Endothelial cell of umbilical vein (primary cell): ENCODE measurements around the gene SCUBE3. TPM values are rescaled to one million over a fixed set of nuclear protein-coding genes. Genes with fewer than 3 reads are reported as not detected.

Experiments used
- BruUV-seq: library from RNA; stranded (reverse); fragments of 400-500 nt; replicated peaks from 2 replicates; lab custom pipeline; 2021; lab: Mats Ljungman, UMichigan
- CTCF ChIA-PET: fragments of 300-600, 350-600 bp; sonication (Branson Sonifier 250); formaldehyde crosslinking; loops from one replicate; lab custom pipeline; 2021; ENCODE audit warnings: antibody characterized with exemption, inconsistent platforms; lab: Charles Lee
- POLR2A ChIA-PET: fragments of 300-600, 350-600 bp; sonication (Branson Sonifier 250); formaldehyde crosslinking; loops from one replicate; lab custom pipeline; 2021; ENCODE audit warnings: antibody characterized with exemption, inconsistent platforms; lab: Charles Lee
- DNase-seq: peaks from one replicate; pipeline ENCODE4 v3.0.0-alpha.2; 2011; ENCODE audit warnings: low read depth, low spot score
- FAIRE-seq: peaks from 2 replicates; lab custom pipeline; 2011; peaks lifted over from hg19 to GRCh38; lab: Jason Lieb, UNC
- H2AFZ ChIP-seq: 2 replicates; pipeline ENCODE4 v1.6.0; 2012; ENCODE audit warnings: low read depth, low read length, control low read depth, inconsistent platforms
- H3K27ac ChIP-seq: 2 replicates; pipeline ENCODE4 v1.5.1; 2011; ENCODE audit warnings: low read depth, mild to moderate bottlenecking, control low read depth, low read length, moderate library complexity; ENCODE audit not compliant: insufficient read depth
- H3K27me3 ChIP-seq, 2 experiments: 2 replicates each; pipeline versions ENCODE4 v1.6.0 to v1.6.1; 2011; ENCODE audit warnings: low read length in 2 of 2, mixed read lengths in 1 of 2; ENCODE audit not compliant: control insufficient read depth in 2 of 2, insufficient read depth in 2 of 2
- H3K36me3 ChIP-seq, 2 experiments: 2 replicates in 1 of 2; 3 replicates in 1 of 2; pipeline ENCODE4 v1.5.1; 2011; ENCODE audit warnings: low read length in 2 of 2, mild to moderate bottlenecking in 1 of 2, moderate library complexity in 1 of 2; ENCODE audit not compliant: control insufficient read depth in 2 of 2, insufficient read depth in 2 of 2; ENCODE audit errors: extremely low read depth in 1 of 2
- H3K4me1 ChIP-seq: 3 replicates; pipeline ENCODE4 v1.5.1; 2011; ENCODE audit warnings: mild to moderate bottlenecking, low read length; ENCODE audit not compliant: control insufficient read depth, insufficient read depth; ENCODE audit errors: extremely low read depth
- H3K4me2 ChIP-seq: 2 replicates; pipeline ENCODE4 v1.6.1; 2011; ENCODE audit warnings: low read length, control low read depth, mixed read lengths; ENCODE audit not compliant: insufficient read depth
- H3K4me3 ChIP-seq, 3 experiments: fragments of 200-600 bp in 1 of 3; sonication (generic), shearing (Covaris generic) in 1 of 3; replicated peaks in 1 of 3; 2 replicates each; pipeline ENCODE4 v1.5.1; 2011 to 2016; ENCODE audit warnings: control low read depth in 3 of 3, low read length in 3 of 3, mild to moderate bottlenecking in 2 of 3, inconsistent platforms in 1 of 3, low read depth in 1 of 3, moderate library complexity in 1 of 3; ENCODE audit not compliant: insufficient read depth in 1 of 3
- H3K79me2 ChIP-seq: 2 replicates; pipeline ENCODE4 v1.6.0; 2012; ENCODE audit warnings: low read length, inconsistent platforms; ENCODE audit not compliant: control insufficient read depth, insufficient read depth
- H3K9ac ChIP-seq: replicated peaks from 2 replicates; pipeline ENCODE3; 2011; ENCODE audit warnings: low read length, control low read depth; ENCODE audit not compliant: insufficient read depth; ENCODE audit errors: extremely low read depth
- H3K9me1 ChIP-seq: replicated peaks from 3 replicates; pipeline ENCODE4 v1.6.0; 2011; ENCODE audit warnings: mild to moderate bottlenecking, low read length; ENCODE audit not compliant: control insufficient read depth, insufficient read depth; ENCODE audit errors: extremely low read depth
- H3K9me3 ChIP-seq: replicated peaks from 2 replicates; pipeline ENCODE4 v1.5.1; 2012; ENCODE audit warnings: low read length, inconsistent platforms; ENCODE audit not compliant: control insufficient read depth, insufficient read depth
- H4K20me1 ChIP-seq: replicated peaks from 2 replicates; pipeline ENCODE3; 2011; ENCODE audit warnings: mild to moderate bottlenecking, low read length; ENCODE audit not compliant: control insufficient read depth, insufficient read depth; ENCODE audit errors: extremely low read depth
- EZH2 ChIP-seq: IDR thresholded peaks from 2 replicates; pipeline ENCODE4 v1.6.1; 2012; ENCODE audit warnings: borderline replicate concordance, low read depth, mild to moderate bottlenecking, moderate library complexity, low read length, inconsistent platforms; ENCODE audit not compliant: severe bottlenecking
- FOS ChIP-seq: IDR thresholded peaks from 2 replicates; pipeline ENCODE4 v1.6.1; 2011; ENCODE audit warnings: mild to moderate bottlenecking, low read length, moderate library complexity, borderline replicate concordance; ENCODE audit not compliant: insufficient read depth
- JUN ChIP-seq: IDR thresholded peaks from 2 replicates; pipeline ENCODE4 v1.6.1; 2011; ENCODE audit warnings: borderline replicate concordance, low read depth; ENCODE audit not compliant: insufficient read length, insufficient read depth
- POLR2A ChIP-seq: IDR thresholded peaks from 2 replicates; pipeline ENCODE4 v1.6.1; 2012; ENCODE audit warnings: low read depth, mild to moderate bottlenecking, control low read depth, low read length
- dilution Hi-C: fragments of 300-500 bp; cut with MboI; formaldehyde crosslinking; loops from one replicate; pipeline ENCODE4 v1.15.0; 2019; ENCODE audit warnings: low sequenced_read_pairs; ENCODE audit not compliant: extremely low pct_ligation_motif_present
- intact Hi-C: fragments of 100-400 bp; cut with micrococcal nuclease; formaldehyde crosslinking; loops from one replicate; pipeline ENCODE4 v1.10.0; 2022
- polyA plus RNA-seq, 4 experiments: library from polyadenylated mRNA; depleted of rRNA in 3 of 4; stranded (reverse) in 3 of 4; unstranded in 1 of 4; fragments of >200 nt; gene quantifications; 2 replicates each; pipeline versions ENCODE4 v1.2.1 to v1.2.3, GENCODE V29; 2011 to 2012; ENCODE audit warnings: missing spikeins in 1 of 4
- total RNA-seq: library from RNA; stranded (reverse); gene quantifications from 2 replicates; pipeline ENCODE4 v1.2.3, GENCODE V29; 2021
- TF ChIP-seq, protein P1 (sequence below): IDR thresholded peaks from 2 replicates; pipeline ENCODE4 v1.6.1; 2011; ENCODE audit not compliant: insufficient read depth, insufficient read length
- TF ChIP-seq, protein P2 (sequence below), 2 donors: IDR thresholded peaks; 1 replicate in 1 of 2; 2 replicates in 1 of 2; pipeline ENCODE4 v1.5.1; 2011; ENCODE audit warnings: low read length in 2 of 2, mild to moderate bottlenecking in 2 of 2, moderate library complexity in 2 of 2, control low read depth in 1 of 2, inconsistent platforms in 1 of 2, low read depth in 1 of 2; ENCODE audit not compliant: insufficient read depth in 1 of 2; ENCODE audit errors: extremely low read depth in 1 of 2

Gene SCUBE3
- total and polyA plus RNA-seq, 2 donors (not counting 3 experiments of a cell fraction or from before 2014, with no cell fraction given): 1.1 to 1.5 TPM

DNA sequence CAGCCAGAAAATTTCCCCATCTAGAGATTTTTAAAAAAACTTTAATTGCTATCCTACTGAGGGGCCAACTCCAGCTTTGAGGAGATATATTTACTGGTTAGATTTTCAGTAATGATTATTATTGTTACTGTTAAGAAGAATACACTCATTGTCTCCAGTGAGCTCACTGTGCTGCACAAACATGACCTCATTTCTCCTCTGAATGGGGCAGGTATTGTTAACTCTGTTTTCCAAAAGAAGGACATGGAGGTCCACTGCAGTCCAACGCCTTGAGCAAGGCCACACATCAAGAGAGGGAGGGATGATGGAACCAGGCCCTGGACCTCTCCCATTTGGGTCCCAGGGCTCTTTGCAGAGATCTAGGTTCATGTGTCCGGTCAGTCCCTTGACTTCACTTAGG is 13.9 kb upstream of the SCUBE3 start:
- H3K36me3 ChIP-seq: no peaks in the 10 kb centered on the region
- no peaks in the 10 kb centered on the region for H3K79me2 ChIP-seq
- H2AFZ ChIP-seq: no peak overlapping the region
- no peaks in the 10 kb centered on the region for H3K9me3 ChIP-seq
- DNase-seq (no peak), FAIRE-seq (no peak)
- no peak overlapping the region for H3K27ac ChIP-seq
- H3K9me1 ChIP-seq: no peaks in the 10 kb centered on the region
- TF ChIP-seq POLR2A (no peak), JUN (no peak), FOS (no peak), EZH2 (no peak)
- TF ChIP-seq, protein P1, sequence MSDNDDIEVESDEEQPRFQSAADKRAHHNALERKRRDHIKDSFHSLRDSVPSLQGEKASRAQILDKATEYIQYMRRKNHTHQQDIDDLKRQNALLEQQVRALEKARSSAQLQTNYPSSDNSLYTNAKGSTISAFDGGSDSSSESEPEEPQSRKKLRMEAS: no peak
- TF ChIP-seq, protein P2, sequence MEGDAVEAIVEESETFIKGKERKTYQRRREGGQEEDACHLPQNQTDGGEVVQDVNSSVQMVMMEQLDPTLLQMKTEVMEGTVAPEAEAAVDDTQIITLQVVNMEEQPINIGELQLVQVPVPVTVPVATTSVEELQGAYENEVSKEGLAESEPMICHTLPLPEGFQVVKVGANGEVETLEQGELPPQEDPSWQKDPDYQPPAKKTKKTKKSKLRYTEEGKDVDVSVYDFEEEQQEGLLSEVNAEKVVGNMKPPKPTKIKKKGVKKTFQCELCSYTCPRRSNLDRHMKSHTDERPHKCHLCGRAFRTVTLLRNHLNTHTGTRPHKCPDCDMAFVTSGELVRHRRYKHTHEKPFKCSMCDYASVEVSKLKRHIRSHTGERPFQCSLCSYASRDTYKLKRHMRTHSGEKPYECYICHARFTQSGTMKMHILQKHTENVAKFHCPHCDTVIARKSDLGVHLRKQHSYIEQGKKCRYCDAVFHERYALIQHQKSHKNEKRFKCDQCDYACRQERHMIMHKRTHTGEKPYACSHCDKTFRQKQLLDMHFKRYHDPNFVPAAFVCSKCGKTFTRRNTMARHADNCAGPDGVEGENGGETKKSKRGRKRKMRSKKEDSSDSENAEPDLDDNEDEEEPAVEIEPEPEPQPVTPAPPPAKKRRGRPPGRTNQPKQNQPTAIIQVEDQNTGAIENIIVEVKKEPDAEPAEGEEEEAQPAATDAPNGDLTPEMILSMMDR (IDR thresholded peaks at IDR 0.05; ENCODE audit: extremely low read depth in 1 of 2, insufficient read depth in 1 of 2, low read depth in 1 of 2, low read length in 2 of 2): no peak
- H3K4me2 ChIP-seq: no peak overlapping the region
- no peaks in the 10 kb centered on the region for H3K4me1 ChIP-seq
- dilution Hi-C loops (no loop called here), intact Hi-C loops (no loop called here)
- peaks cover 4 to 7% of the 10 kb centered on the region in 2 experiments for H3K27me3 ChIP-seq
- no peak overlapping the region for H3K4me3 ChIP-seq
- CTCF ChIA-PET: interaction anchor here (1.0 to 11.8 kb wide), 4 partner anchors 12 to 213 kb away, joined by 3 to 168 read pairs (median 4); no protein-coding TSS in a partner anchor
- H3K9ac ChIP-seq: no peak overlapping the region
- POLR2A ChIA-PET: no interaction called here
- H4K20me1 ChIP-seq: no peaks in the 10 kb centered on the region
- BruUV-seq: no TSS peak
